ENCODE measurements around the gene DYRK3. TPM values are rescaled to one million over a fixed set of nuclear protein-coding genes. Genes with fewer than 3 reads are reported as not detected.

DYRK3 gene
- total and polyA plus RNA-seq, 2 of the 8 experiments (the other 6 are each of a cell fraction or from before 2014, with no cell fraction given): 2.1 to 8.5 TPM

DNA sequence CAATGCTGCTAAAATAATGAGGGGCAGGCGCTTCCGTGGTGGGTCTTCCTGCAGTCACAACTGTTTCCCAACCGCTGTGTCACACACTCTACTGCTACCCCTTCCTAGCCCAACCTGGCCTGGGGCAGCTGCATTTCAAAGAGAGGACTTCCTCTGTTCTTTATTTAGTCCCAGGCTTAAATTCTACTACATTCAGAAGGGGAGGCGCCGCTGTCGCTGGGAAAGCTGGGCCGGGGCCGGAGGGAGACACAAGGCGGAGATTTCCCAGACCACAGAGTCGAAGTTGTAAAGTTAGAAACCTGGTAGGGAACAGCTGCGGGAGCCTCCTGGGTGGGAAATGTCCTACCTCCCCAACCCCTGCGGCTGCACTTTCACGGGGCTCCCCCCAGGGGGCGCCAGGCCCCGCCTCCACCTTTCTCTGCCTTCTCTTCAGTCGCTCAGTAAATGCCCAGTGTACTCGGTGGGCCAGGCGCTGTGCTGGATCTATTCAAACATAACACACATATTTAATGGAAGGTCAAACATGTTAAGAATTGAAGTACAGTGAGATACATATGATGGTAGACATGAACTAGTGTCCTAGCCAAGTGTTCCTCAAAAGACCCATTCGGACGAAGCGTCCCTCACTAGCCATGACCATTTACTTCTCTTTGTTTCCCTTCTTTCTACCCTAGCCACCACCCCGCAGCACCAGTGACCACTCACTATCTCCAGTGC lies 23.1 kb downstream of the DYRK3 start (continued):
- no peak for TF ChIP-seq SP2 (IDR thresholded peaks at IDR 0.05; ENCODE audit: low read length)
- TF ChIP-seq CREB1 (IDR thresholded peaks at IDR 0.05): 0 out of 2 replicates have a peak, but pooled peaks have one; percentile 13
- TF ChIP-seq, protein P1, sequence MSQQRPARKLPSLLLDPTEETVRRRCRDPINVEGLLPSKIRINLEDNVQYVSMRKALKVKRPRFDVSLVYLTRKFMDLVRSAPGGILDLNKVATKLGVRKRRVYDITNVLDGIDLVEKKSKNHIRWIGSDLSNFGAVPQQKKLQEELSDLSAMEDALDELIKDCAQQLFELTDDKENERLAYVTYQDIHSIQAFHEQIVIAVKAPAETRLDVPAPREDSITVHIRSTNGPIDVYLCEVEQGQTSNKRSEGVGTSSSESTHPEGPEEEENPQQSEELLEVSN (IDR thresholded peaks at IDR 0.05): 0 out of 2 replicates have a peak, but pooled peaks have one; percentile 13
- no peak for TF ChIP-seq HDAC2 (IDR thresholded peaks at IDR 0.05; ENCODE audit: borderline replicate concordance in 1 of 2, low read depth in 2 of 2, low read length in 2 of 2)
- peak; percentile 43; the same call in 1 of the 2 replicates for TF ChIP-seq TAF1 (IDR thresholded peaks at IDR 0.05; ENCODE audit: low read depth, low read length)

Measured in H1 (cell line).